Measurements from ENCODE around the gene RIBC2.

RIBC2 gene

DNA sequence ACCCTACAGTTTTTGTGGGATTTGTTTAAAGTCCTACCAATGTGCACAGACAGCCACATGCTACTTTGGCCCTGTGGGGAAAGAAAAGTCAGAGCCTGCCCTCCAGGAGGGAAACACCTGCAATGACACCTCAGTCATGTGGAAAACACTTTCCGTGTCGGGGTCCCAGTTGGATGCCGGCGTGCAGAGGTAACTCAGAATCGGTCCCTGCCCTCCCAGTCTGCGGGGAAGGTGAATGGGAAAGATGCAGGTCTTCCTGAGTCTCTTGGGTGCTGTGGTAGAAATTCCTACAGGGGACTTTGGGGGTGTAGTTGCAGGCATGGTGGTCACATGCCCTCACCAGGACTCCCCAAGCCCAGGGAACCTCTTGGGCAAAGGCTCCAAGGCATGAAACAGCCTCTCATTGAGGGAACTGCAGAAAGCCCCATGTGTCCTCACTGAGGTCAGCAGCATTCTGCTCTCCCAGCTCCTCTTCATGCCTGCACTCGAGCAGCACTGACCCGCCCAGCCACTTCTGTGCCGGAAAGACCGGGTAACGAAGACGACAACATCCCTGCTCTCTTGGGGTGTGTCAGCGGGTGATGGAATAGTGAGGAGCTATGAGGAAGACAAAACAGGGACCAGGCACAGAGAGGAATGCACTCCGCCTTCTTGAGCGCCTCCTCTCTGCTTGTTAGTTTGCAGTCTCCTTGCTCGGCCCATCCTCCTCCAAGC is 4.7 kb downstream of the RIBC2 start:
- Histone ChIP-seq H3K27me3 (replicated peaks in 2 of 5; ENCODE audit: control insufficient read depth in 4 of 5, insufficient read depth in 5 of 5, low read length in 4 of 5) (no peaks in the 10 kb centered on the region), H3K9me3 (ENCODE audit: control extremely low read depth in 1 of 5, control insufficient read depth in 4 of 5, insufficient read depth in 2 of 5, low read depth in 1 of 5, low read length in 4 of 5) (no peaks in the 10 kb centered on the region), H3K36me3 (ENCODE audit: control insufficient read depth in 4 of 4, insufficient read depth in 4 of 4, low read length in 3 of 4) (peaks cover 0 to 12% (median 3%) of the 10 kb centered on the region in 4 experiments), H3K27ac (ENCODE audit: insufficient read depth in 1 of 2, low read depth in 1 of 2, low read length in 2 of 2, poor library complexity in 1 of 2, severe bottlenecking in 2 of 2) (no peak overlapping the region), H3K4me3 (ENCODE audit: control insufficient read depth in 1 of 7, extremely low read depth in 1 of 7, insufficient read depth in 4 of 7, low read depth in 2 of 7, low read length in 6 of 7) (no peak overlapping the region), H3K4me1 (ENCODE audit: control extremely low read depth in 1 of 4, control insufficient read depth in 4 of 4, insufficient read depth in 4 of 4, low read length in 3 of 4) (peaks cover 0 to 10% (median 7%) of the 10 kb centered on the region in 4 experiments)
- DNase-seq, result no peak
- ChIA-PET CTCF (interaction anchor here (0.6 to 1.3 kb wide), 2 partner anchors 34 to 126 kb away, joined by 3 read pairs; no protein-coding TSS in a partner anchor), POLR2A (no interaction called here)
- WGBS (ENCODE audit: insufficient coverage), result 94% methylated on average over 13 of the region's 16 CpGs

DNA sequence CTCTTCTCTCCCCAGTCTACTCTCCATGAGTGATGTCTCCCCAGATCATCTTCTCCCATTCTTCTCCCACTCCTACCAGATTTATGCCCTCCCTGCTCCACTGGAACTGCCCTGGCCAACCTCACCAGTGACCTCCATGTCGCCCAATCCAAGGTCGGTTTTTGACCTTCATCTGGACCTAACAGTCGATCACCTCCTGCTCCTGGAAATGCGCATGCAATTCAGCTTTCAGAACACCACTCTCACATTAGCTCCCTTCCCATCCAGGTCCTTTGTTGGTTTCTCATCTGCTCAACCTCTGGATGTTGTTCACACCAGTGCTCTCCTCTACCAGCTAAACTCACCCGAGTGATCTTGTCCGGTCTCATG is 5.3 kb downstream of the RIBC2 start:
- no peak overlapping the region for H3K27ac ChIP-seq (ENCODE audit: insufficient read depth in 1 of 2, low read depth in 1 of 2, low read length in 2 of 2, poor library complexity in 1 of 2, severe bottlenecking in 2 of 2)
- H3K4me3 ChIP-seq (ENCODE audit: control insufficient read depth in 1 of 7, extremely low read depth in 1 of 7, insufficient read depth in 4 of 7, low read depth in 2 of 7, low read length in 6 of 7), result no peak overlapping the region
- DNase-seq, result no peak
- ChIA-PET CTCF (interaction anchor here (0.8 to 1.3 kb wide), 2 partner anchors 11 to 34 kb away, joined by 3 read pairs; no protein-coding TSS in a partner anchor), POLR2A (interaction anchor here (0.6 kb wide), 1 partner anchor 44 kb away, joined by 3 read pairs; no protein-coding TSS in a partner anchor)
- peaks cover 0 to 5% (median 4%) of the 10 kb centered on the region in 4 experiments for H3K4me1 ChIP-seq (ENCODE audit: control extremely low read depth in 1 of 4, control insufficient read depth in 4 of 4, insufficient read depth in 4 of 4, low read length in 3 of 4)
- no peaks in the 10 kb centered on the region for H3K27me3 ChIP-seq (replicated peaks in 2 of 5; ENCODE audit: control insufficient read depth in 4 of 5, insufficient read depth in 5 of 5, low read length in 4 of 5)
- H3K9me3 ChIP-seq (ENCODE audit: control extremely low read depth in 1 of 5, control insufficient read depth in 4 of 5, insufficient read depth in 2 of 5, low read depth in 1 of 5, low read length in 4 of 5), result no peaks in the 10 kb centered on the region
- 90% methylated on average over 5 of the region's 6 CpGs for WGBS (ENCODE audit: insufficient coverage)
- H3K36me3 ChIP-seq (ENCODE audit: control insufficient read depth in 4 of 4, insufficient read depth in 4 of 4, low read length in 3 of 4), result peaks cover 0 to 12% (median 3%) of the 10 kb centered on the region in 4 experiments

DNA sequence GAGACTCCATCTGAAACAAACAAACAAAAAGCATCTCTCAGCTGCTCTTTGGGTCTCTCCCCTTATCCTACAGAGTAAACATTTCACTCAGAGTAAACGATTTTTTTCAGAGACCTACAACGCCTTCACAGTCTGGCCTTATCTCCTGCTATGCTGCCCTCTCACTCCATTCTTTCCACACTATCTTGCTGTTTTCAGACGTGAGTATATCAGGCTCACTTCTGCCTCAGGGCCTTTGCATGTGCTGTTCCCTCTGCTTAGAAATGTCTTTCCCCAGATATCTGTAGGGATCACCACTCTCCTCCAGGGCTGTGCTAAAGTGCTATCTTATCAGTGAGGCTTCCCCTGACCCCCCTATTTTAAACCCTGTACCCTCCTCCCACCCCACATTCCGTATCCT is 6.5 kb downstream of the RIBC2 start:
- 98% methylated on average over 4 of the region's 4 CpGs for WGBS (ENCODE audit: insufficient coverage)
- Histone ChIP-seq H3K4me3 (ENCODE audit: control insufficient read depth in 1 of 7, extremely low read depth in 1 of 7, insufficient read depth in 4 of 7, low read depth in 2 of 7, low read length in 6 of 7) (no peak overlapping the region), H3K9me3 (ENCODE audit: control extremely low read depth in 1 of 5, control insufficient read depth in 4 of 5, insufficient read depth in 2 of 5, low read depth in 1 of 5, low read length in 4 of 5) (no peaks in the 10 kb centered on the region), H3K27ac (ENCODE audit: insufficient read depth in 1 of 2, low read depth in 1 of 2, low read length in 2 of 2, poor library complexity in 1 of 2, severe bottlenecking in 2 of 2) (no peak overlapping the region), H3K36me3 (ENCODE audit: control insufficient read depth in 4 of 4, insufficient read depth in 4 of 4, low read length in 3 of 4) (peaks cover 0 to 12% (median 3%) of the 10 kb centered on the region in 4 experiments), H3K27me3 (replicated peaks in 2 of 5; ENCODE audit: control insufficient read depth in 4 of 5, insufficient read depth in 5 of 5, low read length in 4 of 5) (no peaks in the 10 kb centered on the region), H3K4me1 (ENCODE audit: control extremely low read depth in 1 of 4, control insufficient read depth in 4 of 4, insufficient read depth in 4 of 4, low read length in 3 of 4) (no peaks in the 10 kb centered on the region)
- no peak for DNase-seq
- CTCF ChIA-PET, result interaction anchor here (1.0 kb wide), 1 partner anchor 76 kb away, joined by 5 read pairs; no protein-coding TSS in a partner anchor
- POLR2A ChIA-PET, result no interaction called here

GRCh38 chr22:45420539-45420938 is 7.0 kb downstream of the RIBC2 start:
- 92% methylated on average over 2 of the region's 2 CpGs for WGBS (ENCODE audit: insufficient coverage)
- Histone ChIP-seq H3K36me3 (ENCODE audit: control insufficient read depth in 4 of 4, insufficient read depth in 4 of 4, low read length in 3 of 4) (peaks cover 0 to 12% (median 3%) of the 10 kb centered on the region in 4 experiments), H3K27me3 (replicated peaks in 2 of 5; ENCODE audit: control insufficient read depth in 4 of 5, insufficient read depth in 5 of 5, low read length in 4 of 5) (no peaks in the 10 kb centered on the region), H3K9me3 (ENCODE audit: control extremely low read depth in 1 of 5, control insufficient read depth in 4 of 5, insufficient read depth in 2 of 5, low read depth in 1 of 5, low read length in 4 of 5) (no peaks in the 10 kb centered on the region), H3K4me1 (ENCODE audit: control extremely low read depth in 1 of 4, control insufficient read depth in 4 of 4, insufficient read depth in 4 of 4, low read length in 3 of 4) (no peaks in the 10 kb centered on the region), H3K27ac (ENCODE audit: insufficient read depth in 1 of 2, low read depth in 1 of 2, low read length in 2 of 2, poor library complexity in 1 of 2, severe bottlenecking in 2 of 2) (no peak overlapping the region), H3K4me3 (ENCODE audit: control insufficient read depth in 1 of 7, extremely low read depth in 1 of 7, insufficient read depth in 4 of 7, low read depth in 2 of 7, low read length in 6 of 7) (no peak overlapping the region)
- ChIA-PET CTCF (interaction anchor here (1.0 kb wide), 1 partner anchor 77 kb away, joined by 5 read pairs; no protein-coding TSS in a partner anchor), POLR2A (no interaction called here)
- DNase-seq, result no peak

DNA sequence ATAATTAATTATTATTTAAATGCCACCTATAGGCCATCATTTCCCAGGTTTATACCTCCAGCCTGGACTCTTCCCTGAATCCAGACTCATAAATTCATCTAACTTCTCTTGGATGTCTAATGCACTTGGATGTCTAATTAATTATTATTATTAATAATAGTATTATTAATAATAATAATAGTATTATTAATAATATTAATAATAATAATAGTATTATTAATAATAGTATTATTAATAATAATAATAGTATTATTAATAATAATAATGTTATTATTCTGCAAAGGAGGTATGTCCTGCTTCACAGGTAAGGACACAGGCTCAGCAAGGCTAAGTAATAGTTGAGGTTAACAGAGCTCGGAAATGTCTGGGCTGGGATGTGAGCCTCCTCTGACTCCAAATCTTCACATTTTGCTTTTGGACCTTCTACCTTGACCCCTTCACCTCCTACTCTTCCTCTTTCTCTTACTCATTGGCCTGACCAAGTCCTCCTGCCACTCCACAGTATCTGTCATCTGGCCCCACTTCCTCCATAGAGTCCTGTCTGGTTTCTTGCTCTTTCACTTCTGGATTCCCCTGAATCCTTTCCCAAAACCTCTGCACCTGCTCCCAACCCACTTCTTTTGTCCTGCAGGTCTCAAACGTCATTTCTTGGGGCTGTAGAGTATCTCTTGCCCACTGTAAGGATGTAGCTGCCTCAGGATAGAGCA is 8.0 kb downstream of the RIBC2 start:
- CTCF ChIA-PET, result interaction anchor here (2.7 kb wide), 1 partner anchor 11 kb away, joined by 12 read pairs; no protein-coding TSS in a partner anchor
- POLR2A ChIA-PET, result no interaction called here
- 92% methylated on average over 2 of the region's 2 CpGs for WGBS (ENCODE audit: insufficient coverage)
- H3K4me1 ChIP-seq (ENCODE audit: control extremely low read depth in 1 of 4, control insufficient read depth in 4 of 4, insufficient read depth in 4 of 4, low read length in 3 of 4), result no peaks in the 10 kb centered on the region
- H3K9me3 ChIP-seq (ENCODE audit: control extremely low read depth in 1 of 5, control insufficient read depth in 4 of 5, insufficient read depth in 2 of 5, low read depth in 1 of 5, low read length in 4 of 5), result no peaks in the 10 kb centered on the region
- H3K36me3 ChIP-seq (ENCODE audit: control insufficient read depth in 4 of 4, insufficient read depth in 4 of 4, low read length in 3 of 4), result peaks cover 0 to 12% (median 3%) of the 10 kb centered on the region in 4 experiments
- no peak overlapping the region for H3K4me3 ChIP-seq (ENCODE audit: control insufficient read depth in 1 of 7, extremely low read depth in 1 of 7, insufficient read depth in 4 of 7, low read depth in 2 of 7, low read length in 6 of 7)
- no peak for DNase-seq
- H3K27me3 ChIP-seq (replicated peaks in 2 of 5; ENCODE audit: control insufficient read depth in 4 of 5, insufficient read depth in 5 of 5, low read length in 4 of 5), result no peaks in the 10 kb centered on the region
- H3K27ac ChIP-seq (ENCODE audit: insufficient read depth in 1 of 2, low read depth in 1 of 2, low read length in 2 of 2, poor library complexity in 1 of 2, severe bottlenecking in 2 of 2), result no peak overlapping the region

DNA sequence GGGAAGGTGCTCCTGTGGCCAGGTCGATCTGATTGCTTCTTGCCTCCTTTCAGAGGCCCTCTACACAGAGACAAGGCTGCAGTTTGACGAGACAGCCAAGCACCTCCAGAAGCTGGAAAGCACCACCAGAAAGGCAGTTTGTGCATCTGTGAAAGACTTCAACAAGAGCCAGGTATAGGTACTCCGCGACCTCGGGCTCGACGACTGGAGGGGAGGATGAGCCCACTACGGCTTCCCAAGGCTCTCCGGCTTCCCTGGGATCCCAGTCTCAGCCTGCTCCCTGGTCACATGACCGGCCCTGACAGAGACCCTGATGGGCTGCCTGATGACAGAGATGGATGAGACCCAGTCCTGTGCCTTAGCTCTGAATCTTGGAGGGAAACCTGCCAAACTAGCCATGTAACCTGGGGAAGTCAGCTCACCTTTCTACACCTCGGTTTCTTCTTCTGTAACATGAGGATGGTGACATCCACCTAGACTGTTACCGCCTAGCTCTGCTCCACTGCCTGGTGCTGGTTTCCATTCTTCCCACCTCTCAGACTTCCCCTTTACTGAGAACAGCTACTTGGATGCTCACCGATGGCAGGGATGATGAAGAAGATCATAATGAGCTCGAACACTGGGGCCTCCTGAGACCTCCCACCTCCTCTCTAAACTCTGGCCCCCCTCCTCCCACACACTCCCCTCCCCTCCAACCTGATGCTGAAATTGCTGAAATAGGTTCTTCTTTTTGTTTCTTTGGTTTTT is 8.9 kb downstream of the RIBC2 start:
- Histone ChIP-seq H3K27ac (ENCODE audit: insufficient read depth in 1 of 2, low read depth in 1 of 2, low read length in 2 of 2, poor library complexity in 1 of 2, severe bottlenecking in 2 of 2) (no peak overlapping the region), H3K4me1 (ENCODE audit: control extremely low read depth in 1 of 4, control insufficient read depth in 4 of 4, insufficient read depth in 4 of 4, low read length in 3 of 4) (no peaks in the 10 kb centered on the region), H3K27me3 (replicated peaks in 2 of 5; ENCODE audit: control insufficient read depth in 4 of 5, insufficient read depth in 5 of 5, low read length in 4 of 5) (no peaks in the 10 kb centered on the region), H3K36me3 (ENCODE audit: control insufficient read depth in 4 of 4, insufficient read depth in 4 of 4, low read length in 3 of 4) (peaks cover 0 to 18% (median 3%) of the 10 kb centered on the region in 4 experiments), H3K9me3 (ENCODE audit: control extremely low read depth in 1 of 5, control insufficient read depth in 4 of 5, insufficient read depth in 2 of 5, low read depth in 1 of 5, low read length in 4 of 5) (peaks cover 0 to 4% (median 2%) of the 10 kb centered on the region in 5 experiments), H3K4me3 (ENCODE audit: control insufficient read depth in 1 of 7, extremely low read depth in 1 of 7, insufficient read depth in 4 of 7, low read depth in 2 of 7, low read length in 6 of 7) (no peak overlapping the region)
- ChIA-PET POLR2A (interaction anchor here (0.6 kb wide), 1 partner anchor 17 kb away, joined by 3 read pairs; no protein-coding TSS in a partner anchor), CTCF (interaction anchor here (2.7 kb wide), 1 partner anchor 11 kb away, joined by 12 read pairs; no protein-coding TSS in a partner anchor)
- WGBS (ENCODE audit: insufficient coverage), result 100% methylated on average over 12 of the region's 14 CpGs
- no peak for DNase-seq

Data from common myeloid progenitor, CD34-positive (primary cell).